MM.1S (cell line): ENCODE data around the gene CSF3R.

Experiments
- DNase-seq: peaks from one replicate; pipeline ENCODE4 v3.0.0-alpha.2; 2015
- H2AFZ ChIP-seq: fragments of 300-600 bp; sonication (generic); 2 replicates; pipeline ENCODE4 v1.6.0; 2016; ENCODE audit warnings: antibody characterized with exemption, low read length
- H3F3A ChIP-seq: fragments of 300-600 bp; sonication (generic); 2 replicates; pipeline ENCODE4 v1.6.1; 2016; ENCODE audit warnings: mild to moderate bottlenecking, antibody characterized with exemption, low read length, moderate library complexity, mixed read lengths; ENCODE audit not compliant: insufficient read depth
- H3K27ac ChIP-seq: fragments of 300-600 bp; sonication (generic); 2 replicates; pipeline ENCODE4 v1.5.1; 2016; ENCODE audit warnings: mild to moderate bottlenecking, low read length
- H3K27me3 ChIP-seq: fragments of 300-600 bp; sonication (generic); replicated peaks from 2 replicates; pipeline ENCODE4 v1.6.0; 2016; ENCODE audit warnings: low read length; ENCODE audit not compliant: insufficient read depth
- H3K36me3 ChIP-seq: fragments of 300-600 bp; sonication (generic); replicated peaks from 2 replicates; pipeline ENCODE4 v1.6.1; 2016; ENCODE audit warnings: mild to moderate bottlenecking, low read length, mixed read lengths; ENCODE audit not compliant: insufficient read depth
- H3K4me1 ChIP-seq: fragments of 300-600 bp; sonication (generic); 2 replicates; pipeline ENCODE4 v1.6.1; 2016; ENCODE audit warnings: low read length, mixed read lengths
- H3K4me2 ChIP-seq: fragments of 300-600 bp; sonication (generic); 2 replicates; pipeline ENCODE4 v1.6.0; 2016; ENCODE audit warnings: low read depth, low read length
- H3K4me3 ChIP-seq: fragments of 300-600 bp; sonication (generic); 2 replicates; pipeline ENCODE4 v1.5.1; 2016; ENCODE audit warnings: low read length, mixed read lengths
- H3K79me2 ChIP-seq: fragments of 300-600 bp; sonication (generic); 2 replicates; pipeline ENCODE4 v1.6.1; 2016; ENCODE audit warnings: mixed run types, low read length, mixed read lengths
- H3K9ac ChIP-seq: fragments of 300-600 bp; sonication (generic); 2 replicates; pipeline ENCODE4 v1.6.1; 2016; ENCODE audit warnings: low read length, mixed read lengths
- H3K9me2 ChIP-seq: fragments of 300-600 bp; sonication (generic); replicated peaks from 2 replicates; pipeline ENCODE4 v1.6.1; 2016; ENCODE audit warnings: mild to moderate bottlenecking, low read length, mixed read lengths; ENCODE audit not compliant: insufficient read depth
- H3K9me3 ChIP-seq: fragments of 300-600 bp; sonication (generic); replicated peaks from 2 replicates; pipeline ENCODE4 v1.6.1; 2016; ENCODE audit warnings: mild to moderate bottlenecking, low read length, mixed read lengths; ENCODE audit not compliant: insufficient read depth
- H4K20me1 ChIP-seq: fragments of 300-600 bp; sonication (generic); 2 replicates; pipeline ENCODE4 v1.6.1; 2016; ENCODE audit warnings: mild to moderate bottlenecking, low read length, moderate library complexity, mixed read lengths; ENCODE audit not compliant: insufficient read depth
- CTCF ChIP-seq: fragments of 300-600 bp; sonication (generic); IDR thresholded peaks from 2 replicates; pipeline ENCODE4 v1.5.1; 2016; ENCODE audit warnings: antibody characterized with exemption, low read length, mixed read lengths
- EZH2 ChIP-seq: fragments of 300-600 bp; sonication (generic); optimal IDR thresholded peaks from 2 replicates; pipeline ENCODE3; 2017; ENCODE audit warnings: low read depth, mild to moderate bottlenecking, antibody characterized with exemption, low read length, mixed read lengths
- EZH2phosphoT487 ChIP-seq: fragments of 300-600 bp; sonication (generic); IDR thresholded peaks from 2 replicates; pipeline ENCODE4 v1.6.1; 2018; ENCODE audit warnings: antibody characterized with exemption, low read length

Gene CSF3R

GRCh38 chr1:36515315-36516138, 32.8 kb upstream of the CSF3R start:
- Histone ChIP-seq H3F3A (no peaks in the 10 kb centered on the region), H3K36me3 (no peaks in the 10 kb centered on the region), H3K4me2 (no peak overlapping the region), H3K4me1 (no peaks in the 10 kb centered on the region), H4K20me1 (no peaks in the 10 kb centered on the region), H3K4me3 (no peak overlapping the region), H3K9ac (no peak overlapping the region), H3K27me3 (peaks cover 36% of the 10 kb centered on the region), H3K9me2 (no peaks in the 10 kb centered on the region), H3K9me3 (no peaks in the 10 kb centered on the region), H3K79me2 (no peaks in the 10 kb centered on the region), H3K27ac (no peak overlapping the region), H2AFZ (no peak overlapping the region)
- no peak for DNase-seq
- no peak for TF ChIP-seq EZH2phosphoT487
- TF ChIP-seq EZH2, result no peak
- TF ChIP-seq CTCF, result no peak

- H3F3A ChIP-seq, result no peaks in the 10 kb centered on the region
- H3K79me2 ChIP-seq, result no peaks in the 10 kb centered on the region
- no peaks in the 10 kb centered on the region for H3K4me1 ChIP-seq
- TF ChIP-seq EZH2 (no peak), CTCF (no peak), EZH2phosphoT487 (no peak)
- H3K9me2 ChIP-seq, result no peaks in the 10 kb centered on the region
- no peaks in the 10 kb centered on the region for H4K20me1 ChIP-seq
- peaks cover 44% of the 10 kb centered on the region for H3K27me3 ChIP-seq
- H2AFZ ChIP-seq, result no peak overlapping the region
- no peak overlapping the region for H3K4me2 ChIP-seq
- H3K9me3 ChIP-seq, result no peaks in the 10 kb centered on the region
- H3K4me3 ChIP-seq, result no peak overlapping the region
- H3K9ac ChIP-seq, result no peak overlapping the region
- no peak overlapping the region for H3K27ac ChIP-seq
- no peaks in the 10 kb centered on the region for H3K36me3 ChIP-seq
- DNase-seq, result no peak
Observed at GRCh38 chr1:36514501-36514900, 31.8 kb upstream of the CSF3R start.

GRCh38 chr1:36513676-36514473, 31.2 kb upstream of the CSF3R start:
- H3K9me3 ChIP-seq, result no peaks in the 10 kb centered on the region
- no peaks in the 10 kb centered on the region for H3K4me1 ChIP-seq
- no peaks in the 10 kb centered on the region for H3K9me2 ChIP-seq
- peaks cover 41% of the 10 kb centered on the region for H3K27me3 ChIP-seq
- H2AFZ ChIP-seq, result no peak overlapping the region
- no peaks in the 10 kb centered on the region for H4K20me1 ChIP-seq
- no peak overlapping the region for H3K9ac ChIP-seq
- H3K4me3 ChIP-seq, result no peak overlapping the region
- no peaks in the 10 kb centered on the region for H3K36me3 ChIP-seq
- no peak for TF ChIP-seq CTCF
- no peak for TF ChIP-seq EZH2phosphoT487
- no peak for TF ChIP-seq EZH2
- H3K79me2 ChIP-seq, result no peaks in the 10 kb centered on the region
- no peak overlapping the region for H3K27ac ChIP-seq
- no peak overlapping the region for H3K4me2 ChIP-seq
- no peak for DNase-seq
- H3F3A ChIP-seq, result no peaks in the 10 kb centered on the region
